M059J (cell line): ENCODE data around the gene CNDP1. TPM values are rescaled to one million over a fixed set of nuclear protein-coding genes. Genes with fewer than 3 reads are reported as not detected.

Experiments
- DNase-seq: peaks from one replicate; pipeline ENCODE4 v3.0.0-alpha.2; 2012; ENCODE audit warnings: low read depth
- total RNA-seq: library from RNA; depleted of rRNA; stranded (reverse); fragments of >200 nt; shearing (Covaris generic); gene quantifications from 2 replicates; pipeline ENCODE4 v1.2.3, GENCODE V29; 2014; rRNA removed

CNDP1 gene
- total RNA-seq, 1 experiment from 2014 or later: not detected

DNA sequence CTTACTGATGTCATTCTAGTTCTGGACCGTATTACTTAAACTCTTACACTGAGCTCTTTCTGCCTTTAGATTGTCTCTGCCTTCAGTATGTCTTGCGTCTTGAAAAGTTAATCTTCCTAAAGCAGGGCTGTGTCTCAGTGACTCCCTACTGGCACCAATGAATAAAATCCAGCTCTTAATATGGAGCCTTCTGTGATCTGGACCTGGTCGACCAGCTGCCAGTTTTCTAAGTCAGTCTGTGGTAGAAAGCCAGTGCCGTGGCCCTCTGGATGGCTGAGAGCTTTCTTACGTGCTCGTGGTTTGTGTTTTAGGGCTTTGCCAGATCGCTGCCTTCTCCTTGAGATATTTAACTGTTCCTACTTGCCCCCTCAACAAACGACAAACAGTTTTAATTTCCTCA is 90.2 kb downstream of the CNDP1 start:
- no peak for DNase-seq

DNA sequence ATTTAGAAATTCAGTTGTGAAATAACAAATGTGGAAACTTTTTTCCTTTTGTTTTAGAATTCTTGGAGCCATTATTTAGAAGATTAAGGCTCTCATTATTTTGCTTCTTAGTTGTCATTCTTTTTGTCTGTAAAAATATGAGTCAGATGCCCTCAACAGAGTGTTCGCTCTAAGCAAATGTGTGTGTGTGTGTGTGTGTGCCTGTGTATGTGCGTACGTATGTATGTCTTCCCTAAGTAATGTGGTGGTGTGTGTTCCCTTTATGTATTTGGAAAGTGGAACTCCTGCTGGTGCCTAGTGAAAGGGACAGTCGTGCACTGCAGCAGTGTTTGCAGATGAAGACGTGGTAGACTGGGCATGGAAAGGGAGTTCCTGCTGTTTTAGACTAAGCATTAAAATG is 90.9 kb downstream of the CNDP1 start:
- no peak for DNase-seq

DNA sequence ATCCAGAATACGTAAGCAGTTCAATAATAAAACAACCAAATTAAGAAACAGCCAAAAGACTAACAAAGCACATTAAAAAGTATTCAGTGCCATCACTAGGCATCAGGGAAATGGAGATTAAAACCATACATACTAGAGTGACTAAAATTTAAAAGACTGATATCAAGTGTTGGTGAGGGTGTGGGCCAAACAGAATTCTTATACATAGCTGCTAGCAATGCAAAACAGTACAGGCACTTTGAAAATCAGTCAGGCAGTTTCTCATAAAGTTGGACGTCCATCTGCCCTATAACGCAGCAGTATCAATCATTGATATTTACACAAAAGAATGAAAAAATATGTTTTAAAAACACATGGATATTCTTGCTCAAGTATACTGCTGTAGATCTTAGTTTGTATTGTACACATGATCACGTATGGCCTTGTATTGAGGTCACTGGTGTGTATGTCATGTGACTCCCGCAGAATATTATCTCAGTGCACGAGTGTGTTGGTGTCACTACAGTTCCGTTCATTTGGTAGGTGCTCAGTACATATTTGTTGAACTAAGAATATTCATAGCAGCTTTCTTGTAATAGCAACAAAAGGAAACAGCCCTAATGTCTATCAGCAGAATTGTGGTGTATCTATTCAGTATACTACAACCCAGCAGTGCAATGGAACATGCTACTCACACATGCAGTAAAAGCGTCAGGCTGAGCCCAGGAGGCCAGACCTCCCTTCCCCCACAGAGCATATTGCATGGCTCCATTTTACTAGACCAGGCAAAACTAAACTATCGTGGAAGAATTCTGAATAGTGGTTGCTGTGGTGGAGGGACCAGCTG is 92.0 kb downstream of the CNDP1 start:
- DNase-seq: no peak

DNA sequence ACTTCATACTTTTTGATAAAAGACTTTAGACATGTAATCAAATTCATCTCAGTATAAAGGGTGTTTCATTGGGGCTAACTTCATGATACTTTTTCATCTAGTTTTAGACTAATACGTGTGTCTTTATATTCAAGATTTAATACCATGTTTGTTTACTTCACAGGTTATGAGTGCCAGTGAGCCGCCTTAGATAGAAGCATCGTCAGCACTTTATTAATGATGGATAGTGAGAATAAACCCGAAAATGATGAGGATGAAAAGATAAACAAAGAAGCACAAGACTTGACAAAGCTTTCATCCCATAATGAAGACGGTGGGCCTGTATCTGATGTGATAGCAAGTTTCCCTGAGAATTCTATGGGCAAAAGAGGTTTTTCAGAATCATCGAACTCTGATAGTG is 96.5 kb downstream of the CNDP1 start:
- no peak for DNase-seq

DNA sequence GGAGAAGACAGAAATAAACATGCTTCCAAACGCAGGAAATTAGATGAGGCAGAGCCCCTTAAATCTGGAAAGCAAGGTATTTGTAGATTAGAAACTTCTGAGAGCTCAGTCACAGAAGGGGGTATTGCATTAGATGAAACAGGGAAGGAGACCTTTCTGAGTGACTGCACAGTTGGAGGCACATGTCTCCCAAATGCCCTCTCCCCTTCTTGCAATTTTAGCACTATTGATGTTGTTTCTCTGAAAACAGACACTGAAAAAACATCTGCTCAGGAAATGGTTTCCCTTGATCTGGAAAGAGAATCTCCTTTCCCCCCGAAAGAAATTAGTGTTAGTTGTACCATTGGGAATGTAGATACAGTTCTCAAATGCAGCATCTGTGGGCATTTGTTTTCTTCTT is 96.9 kb downstream of the CNDP1 start:
- no peak for DNase-seq

DNA sequence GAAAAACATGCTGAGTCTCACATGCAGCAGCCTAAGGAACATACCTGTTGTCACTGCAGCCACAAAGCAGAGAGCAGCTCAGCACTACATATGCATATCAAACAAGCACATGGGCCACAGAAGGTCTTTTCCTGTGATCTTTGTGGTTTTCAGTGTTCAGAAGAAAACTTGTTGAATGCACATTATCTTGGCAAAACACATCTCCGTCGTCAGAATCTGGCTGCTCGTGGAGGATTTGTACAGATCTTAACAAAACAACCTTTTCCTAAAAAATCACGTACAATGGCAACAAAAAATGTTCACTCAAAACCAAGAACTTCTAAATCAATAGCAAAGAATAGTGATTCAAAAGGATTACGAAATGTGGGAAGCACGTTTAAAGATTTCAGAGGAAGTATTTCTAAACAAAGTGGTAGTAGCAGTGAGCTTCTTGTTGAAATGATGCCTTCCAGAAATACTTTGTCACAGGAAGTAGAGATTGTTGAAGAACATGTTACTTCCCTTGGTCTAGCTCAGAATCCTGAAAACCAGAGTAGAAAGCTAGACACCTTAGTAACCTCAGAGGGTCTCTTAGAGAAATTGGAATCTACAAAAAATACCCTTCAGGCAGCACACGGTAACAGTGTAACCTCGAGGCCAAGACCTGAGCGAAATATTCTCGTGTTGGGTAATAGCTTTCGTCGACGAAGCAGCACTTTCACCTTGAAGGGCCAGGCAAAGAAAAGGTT is 97.5 kb downstream of the CNDP1 start:
- no peak for DNase-seq

DNA sequence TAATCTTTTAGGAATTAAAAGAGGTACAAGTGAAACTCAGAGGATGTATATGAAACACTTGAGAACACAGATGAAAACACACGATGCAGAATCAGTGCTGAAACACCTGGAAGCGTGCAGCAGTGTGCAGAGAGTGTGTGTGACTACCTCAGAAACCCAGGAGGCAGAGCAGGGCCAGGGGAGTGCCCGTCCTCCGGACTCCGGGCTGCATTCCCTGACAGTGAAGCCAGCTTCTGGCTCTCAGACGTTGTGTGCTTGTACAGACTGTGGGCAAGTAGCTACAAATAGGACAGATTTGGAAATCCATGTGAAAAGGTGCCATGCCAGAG is 98.0 kb downstream of the CNDP1 start:
- no peak for DNase-seq

DNA sequence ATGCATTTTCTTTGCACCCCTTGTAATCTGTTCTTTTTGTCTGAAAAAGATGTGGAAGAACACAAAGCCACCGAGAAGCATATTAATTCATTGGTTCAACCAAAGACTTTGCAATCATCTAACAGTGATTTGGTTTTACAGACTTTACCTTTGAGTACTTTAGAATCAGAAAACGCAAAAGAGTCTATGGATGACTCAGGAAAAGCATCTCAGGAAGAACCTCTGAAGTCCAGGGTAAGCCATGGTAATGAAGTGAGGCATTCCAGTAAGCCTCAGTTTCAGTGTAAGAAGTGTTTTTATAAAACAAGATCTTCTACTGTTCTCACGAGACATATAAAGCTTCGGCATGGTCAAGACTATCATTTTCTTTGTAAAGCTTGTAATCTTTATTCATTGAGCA is 98.6 kb downstream of the CNDP1 start:
- DNase-seq: no peak

DNA sequence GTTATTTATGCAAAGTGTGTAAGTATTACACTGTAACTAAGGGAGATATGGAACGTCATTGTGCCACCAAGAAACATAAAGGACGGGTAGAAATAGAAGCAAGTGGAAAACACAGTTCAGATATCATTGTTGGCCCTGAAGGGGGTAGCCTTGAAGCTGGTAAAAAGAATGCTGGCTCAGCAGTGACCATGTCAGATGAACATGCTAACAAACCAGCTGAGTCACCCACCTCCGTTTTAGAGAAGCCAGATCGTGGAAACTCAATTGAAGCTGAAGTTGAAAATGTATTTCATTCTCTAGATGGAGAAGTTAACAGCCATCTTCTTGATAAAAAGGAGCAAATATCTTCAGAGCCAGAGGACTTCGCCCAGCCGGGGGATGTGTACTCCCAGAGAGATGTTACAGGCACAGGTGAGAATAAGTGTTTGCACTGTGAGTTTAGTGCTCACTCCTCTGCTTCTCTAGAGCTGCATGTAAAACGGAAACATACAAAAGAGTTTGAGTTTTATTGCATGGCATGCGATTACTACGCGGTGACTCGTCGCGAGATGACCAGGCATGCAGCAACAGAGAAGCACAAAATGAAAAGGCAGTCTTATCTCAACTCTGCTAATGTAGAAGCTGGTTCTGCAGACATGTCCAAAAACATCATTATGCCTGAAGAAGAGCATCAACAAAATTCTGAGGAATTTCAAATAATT is 99.5 kb downstream of the CNDP1 start:
- DNase-seq: peak; percentile 1

DNA sequence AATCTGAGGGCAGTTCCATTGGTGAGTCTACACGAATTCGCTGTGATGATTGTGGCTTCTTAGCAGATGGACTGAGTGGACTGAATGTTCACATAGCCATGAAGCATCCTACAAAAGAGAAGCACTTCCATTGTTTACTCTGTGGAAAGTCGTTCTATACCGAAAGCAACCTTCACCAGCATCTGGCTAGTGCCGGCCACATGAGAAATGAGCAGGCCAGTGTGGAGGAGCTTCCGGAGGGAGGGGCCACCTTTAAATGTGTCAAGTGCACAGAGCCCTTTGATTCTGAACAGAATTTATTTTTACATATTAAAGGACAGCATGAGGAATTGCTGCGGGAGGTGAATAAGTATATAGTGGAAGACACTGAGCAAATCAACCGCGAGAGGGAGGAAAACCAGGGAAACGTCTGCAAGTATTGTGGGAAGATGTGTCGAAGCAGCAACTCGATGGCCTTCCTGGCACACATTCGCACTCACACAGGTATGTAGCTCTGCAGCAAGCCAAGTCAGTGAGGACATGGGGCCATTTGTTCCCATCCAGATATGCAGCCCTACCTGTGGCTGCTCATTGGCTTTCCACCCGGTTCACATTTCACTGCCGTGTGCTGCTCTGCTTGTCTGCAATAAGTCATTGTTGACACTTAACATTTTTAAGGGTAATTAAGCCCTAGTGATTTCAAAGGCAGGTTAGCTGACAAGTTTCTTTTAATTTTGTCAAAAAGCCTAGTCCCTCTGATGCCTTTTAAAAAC is 101.1 kb downstream of the CNDP1 start:
- DNase-seq: no peak

Other genes starting within 250 kb of the CNDP1 start
- 167 and 192 TPM in 2 replicates for gene CYB5A, start 242.5 kb upstream of the CNDP1 start, total RNA-seq
- gene C18orf63, start 218.7 kb upstream of the CNDP1 start, total RNA-seq: not detected in 2 replicates
- not detected in 2 replicates for gene DIPK1C, start 77.2 kb upstream of the CNDP1 start, total RNA-seq
- gene CNDP2, start 38.1 kb upstream of the CNDP1 start, total RNA-seq: 25.9 and 31.9 TPM in 2 replicates
- gene ZNF407, start 63.4 kb downstream of the CNDP1 start, total RNA-seq: 4.7 and 5.9 TPM in 2 replicates